ENCODE results near the gene XIRP2. TPM values are rescaled to one million over a fixed set of nuclear protein-coding genes. Genes with fewer than 3 reads are reported as not detected.
"Not testable (repeated sequence)": the region's sequence is repeated elsewhere in the genome, so short reads cannot be mapped to it uniquely, and the experiment has no call there.

Gene XIRP2
- polyA plus RNA-seq, 4 donors = 0.03 to 7.3 (median 0.74) TPM

GRCh38 chr2:167098931-167099330 lies 210.7 kb downstream of the XIRP2 start:
- FAIRE-seq; H3K4me3 ChIP-seq (ENCODE audit: low read depth in 1 of 3, low read length in 3 of 3); H3K9me3 ChIP-seq (ENCODE audit: control insufficient read depth in 2 of 2, insufficient read depth in 1 of 2, low read depth in 1 of 2, low read length in 1 of 2); H3K27me3 ChIP-seq (ENCODE audit: control insufficient read depth in 3 of 3, insufficient read depth in 3 of 3, low read length in 3 of 3); H3K27ac ChIP-seq (ENCODE audit: low read depth in 1 of 3, low read length in 2 of 3); H3K4me1 ChIP-seq (ENCODE audit: control insufficient read depth in 3 of 3, insufficient read depth in 2 of 3, low read depth in 1 of 3, low read length in 2 of 3); H3K36me3 ChIP-seq (ENCODE audit: control insufficient read depth in 3 of 3, insufficient read depth in 2 of 3, low read depth in 1 of 3, low read length in 3 of 3); DNase-seq: not testable (repeated sequence)
- 64 to 84% (median 82%) methylated on average over 3 of the region's 3 CpGs for WGBS, 3 donors

- WGBS, 3 donors = 47 to 63% (median 56%) methylated on average over 2 of the region's 2 CpGs
- no peaks in the 10 kb centered on the region for H3K27me3 ChIP-seq (ENCODE audit: control insufficient read depth in 3 of 3, insufficient read depth in 3 of 3, low read length in 3 of 3)
- no peak overlapping the region for H3K4me3 ChIP-seq (ENCODE audit: low read depth in 1 of 3, low read length in 3 of 3)
- H3K9me3 ChIP-seq (ENCODE audit: control insufficient read depth in 2 of 2, insufficient read depth in 1 of 2, low read depth in 1 of 2, low read length in 1 of 2) = peaks cover 0 to 9% of the 10 kb centered on the region in 2 donors
- DNase-seq = no peak
- no peak overlapping the region for H3K27ac ChIP-seq (ENCODE audit: low read depth in 1 of 3, low read length in 2 of 3)
- H3K36me3 ChIP-seq (ENCODE audit: control insufficient read depth in 3 of 3, insufficient read depth in 2 of 3, low read depth in 1 of 3, low read length in 3 of 3) = no peaks in the 10 kb centered on the region
- no peak for FAIRE-seq
- H3K4me1 ChIP-seq (ENCODE audit: control insufficient read depth in 3 of 3, insufficient read depth in 2 of 3, low read depth in 1 of 3, low read length in 2 of 3) = no peaks in the 10 kb centered on the region
These were observed 212.2 kb downstream of the XIRP2 start for GRCh38 chr2:167100506-167100905.

DNA sequence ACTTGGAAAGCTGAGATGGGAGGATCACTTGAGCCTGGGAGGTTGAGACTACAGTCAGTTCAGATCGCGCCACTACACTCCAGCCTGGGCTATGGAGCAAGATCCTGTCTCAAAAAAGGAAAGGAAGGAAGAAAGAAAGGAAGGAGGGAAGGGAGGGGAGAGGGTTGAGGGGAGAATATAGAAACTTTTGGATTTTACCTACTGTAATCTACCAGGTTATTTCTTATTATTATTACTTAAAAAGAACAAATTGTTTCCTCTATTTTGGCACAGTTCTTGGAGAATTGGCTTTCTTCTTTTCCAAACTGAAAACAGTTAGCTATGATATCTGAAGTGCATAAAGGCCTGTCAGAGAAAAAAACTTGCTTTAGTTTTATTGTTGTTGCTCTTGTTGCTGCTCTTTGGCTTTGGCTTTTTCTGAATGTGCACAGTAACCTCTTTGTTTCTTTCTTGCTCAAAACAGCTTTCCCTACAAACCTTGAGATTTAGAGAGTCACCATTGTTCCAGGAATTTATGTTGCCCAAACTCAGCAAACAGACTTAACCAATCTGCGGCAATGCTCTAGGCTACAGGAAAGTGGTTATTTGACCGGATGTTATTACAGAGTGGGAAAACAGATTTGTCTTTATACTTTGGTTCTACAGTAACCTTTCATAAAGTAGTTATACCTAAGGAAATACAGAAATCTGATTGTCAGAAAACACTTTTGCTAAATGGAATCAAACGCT lies 214.9 kb downstream of the XIRP2 start:
- WGBS, 3 donors = 71 to 81% (median 79%) methylated on average over 5 of the region's 5 CpGs
- no peak for FAIRE-seq
- H3K27ac ChIP-seq (ENCODE audit: low read depth in 1 of 3, low read length in 2 of 3) = no peak overlapping the region

DNA sequence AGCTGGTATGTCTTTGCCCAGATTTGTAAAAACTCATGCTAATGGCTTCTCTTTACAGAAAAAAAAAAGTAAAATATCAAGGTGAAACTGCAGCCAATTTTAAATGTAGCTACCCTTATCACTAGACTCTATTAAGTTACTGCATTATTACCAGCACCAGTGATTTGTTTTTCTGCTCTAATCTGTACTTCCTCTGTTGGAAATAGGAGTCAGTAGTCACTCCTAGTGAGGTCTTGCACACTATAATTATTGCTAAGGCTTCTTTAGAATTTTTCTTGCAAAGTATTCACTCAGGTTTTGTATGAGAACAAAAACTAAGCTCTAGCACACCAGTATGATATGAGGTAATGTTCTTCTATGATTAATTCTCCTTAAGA lies 215.5 kb downstream of the XIRP2 start:
- no peak for FAIRE-seq

More for the DNA sequence above, 214.9 kb downstream of the XIRP2 start:
- no peaks in the 10 kb centered on the region for H3K36me3 ChIP-seq (ENCODE audit: control insufficient read depth in 3 of 3, insufficient read depth in 2 of 3, low read depth in 1 of 3, low read length in 3 of 3)
- no peak for DNase-seq
- no peaks in the 10 kb centered on the region for H3K4me1 ChIP-seq (ENCODE audit: control insufficient read depth in 3 of 3, insufficient read depth in 2 of 3, low read depth in 1 of 3, low read length in 2 of 3)
- peaks cover 0 to 9% of the 10 kb centered on the region in 2 donors for H3K9me3 ChIP-seq (ENCODE audit: control insufficient read depth in 2 of 2, insufficient read depth in 1 of 2, low read depth in 1 of 2, low read length in 1 of 2)
- H3K27me3 ChIP-seq (ENCODE audit: control insufficient read depth in 3 of 3, insufficient read depth in 3 of 3, low read length in 3 of 3) = no peaks in the 10 kb centered on the region
- H3K4me3 ChIP-seq (ENCODE audit: low read depth in 1 of 3, low read length in 3 of 3) = no peak overlapping the region

GRCh38 chr2:167104691-167105090 lies 216.4 kb downstream of the XIRP2 start:
- no peaks in the 10 kb centered on the region for H3K36me3 ChIP-seq (ENCODE audit: control insufficient read depth in 3 of 3, insufficient read depth in 2 of 3, low read depth in 1 of 3, low read length in 3 of 3)
- no peak for FAIRE-seq
- H3K9me3 ChIP-seq (ENCODE audit: control insufficient read depth in 2 of 2, insufficient read depth in 1 of 2, low read depth in 1 of 2, low read length in 1 of 2) = no peaks in the 10 kb centered on the region
- DNase-seq = no peak
- no peaks in the 10 kb centered on the region for H3K4me1 ChIP-seq (ENCODE audit: control insufficient read depth in 3 of 3, insufficient read depth in 2 of 3, low read depth in 1 of 3, low read length in 2 of 3)
- H3K27me3 ChIP-seq (ENCODE audit: control insufficient read depth in 3 of 3, insufficient read depth in 3 of 3, low read length in 3 of 3) = no peaks in the 10 kb centered on the region
- no peak overlapping the region for H3K4me3 ChIP-seq (ENCODE audit: low read depth in 1 of 3, low read length in 3 of 3)
- WGBS, 3 donors = 68 to 79% (median 78%) methylated on average over 3 of the region's 3 CpGs
- no peak overlapping the region for H3K27ac ChIP-seq (ENCODE audit: low read depth in 1 of 3, low read length in 2 of 3)

More for the DNA sequence above, 215.5 kb downstream of the XIRP2 start:
- no peaks in the 10 kb centered on the region for H3K27me3 ChIP-seq (ENCODE audit: control insufficient read depth in 3 of 3, insufficient read depth in 3 of 3, low read length in 3 of 3)
- peaks cover 0 to 8% of the 10 kb centered on the region in 2 donors for H3K9me3 ChIP-seq (ENCODE audit: control insufficient read depth in 2 of 2, insufficient read depth in 1 of 2, low read depth in 1 of 2, low read length in 1 of 2)
- H3K36me3 ChIP-seq (ENCODE audit: control insufficient read depth in 3 of 3, insufficient read depth in 2 of 3, low read depth in 1 of 3, low read length in 3 of 3) = no peaks in the 10 kb centered on the region
- no peak overlapping the region for H3K27ac ChIP-seq (ENCODE audit: low read depth in 1 of 3, low read length in 2 of 3)
- no peaks in the 10 kb centered on the region for H3K4me1 ChIP-seq (ENCODE audit: control insufficient read depth in 3 of 3, insufficient read depth in 2 of 3, low read depth in 1 of 3, low read length in 2 of 3)
- no peak overlapping the region for H3K4me3 ChIP-seq (ENCODE audit: low read depth in 1 of 3, low read length in 3 of 3)
- no peak for DNase-seq

DNA sequence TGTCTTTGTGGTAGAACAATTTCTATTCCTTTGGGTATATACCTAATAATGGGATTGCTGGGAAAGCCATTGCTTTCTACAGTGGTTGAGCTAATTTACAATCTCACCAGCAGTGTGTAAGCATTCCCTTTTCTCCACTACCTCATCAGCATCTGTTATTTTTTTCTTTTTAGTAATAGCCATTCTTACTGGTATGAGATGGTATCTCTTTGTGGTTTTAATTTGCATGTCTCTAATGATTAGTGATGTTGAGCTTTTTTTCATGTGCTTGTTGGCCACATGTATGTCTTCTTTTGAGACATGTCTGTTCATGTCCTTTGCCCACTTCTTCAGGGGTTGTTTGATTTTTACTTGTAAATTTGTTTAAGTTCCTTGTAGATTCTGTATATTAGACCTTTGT lies 221.4 kb downstream of the XIRP2 start:
- FAIRE-seq; DNase-seq; H3K27ac ChIP-seq (ENCODE audit: low read depth in 1 of 3, low read length in 2 of 3); H3K36me3 ChIP-seq (ENCODE audit: control insufficient read depth in 3 of 3, insufficient read depth in 2 of 3, low read depth in 1 of 3, low read length in 3 of 3); H3K9me3 ChIP-seq (ENCODE audit: control insufficient read depth in 2 of 2, insufficient read depth in 1 of 2, low read depth in 1 of 2, low read length in 1 of 2); H3K27me3 ChIP-seq (ENCODE audit: control insufficient read depth in 3 of 3, insufficient read depth in 3 of 3, low read length in 3 of 3); H3K4me3 ChIP-seq (ENCODE audit: low read depth in 1 of 3, low read length in 3 of 3); H3K4me1 ChIP-seq (ENCODE audit: control insufficient read depth in 3 of 3, insufficient read depth in 2 of 3, low read depth in 1 of 3, low read length in 2 of 3): not testable (repeated sequence)

DNA sequence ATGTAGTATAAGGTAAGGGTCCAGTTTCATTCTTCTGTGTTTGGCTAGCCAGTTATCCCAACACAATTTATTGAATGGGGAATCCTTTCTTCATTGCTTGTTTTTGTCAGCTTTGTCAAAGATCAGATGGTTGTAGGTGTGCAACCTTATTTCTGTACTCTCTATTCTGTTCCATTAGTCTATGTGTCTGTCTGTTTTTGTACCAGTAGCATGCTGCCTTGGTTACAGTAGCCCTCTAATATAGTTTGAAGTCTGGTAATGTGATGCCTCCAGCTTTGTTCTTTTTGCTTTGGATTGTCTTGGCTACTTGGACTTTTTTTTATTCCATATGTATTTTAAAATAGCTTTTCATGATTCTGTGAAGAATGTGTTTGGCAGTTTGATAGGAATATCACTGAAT lies 222.1 kb downstream of the XIRP2 start:
- no peaks in the 10 kb centered on the region for H3K36me3 ChIP-seq (ENCODE audit: control insufficient read depth in 3 of 3, insufficient read depth in 2 of 3, low read depth in 1 of 3, low read length in 3 of 3)
- H3K4me3 ChIP-seq (ENCODE audit: low read depth in 1 of 3, low read length in 3 of 3) = no peak overlapping the region
- H3K4me1 ChIP-seq (ENCODE audit: control insufficient read depth in 3 of 3, insufficient read depth in 2 of 3, low read depth in 1 of 3, low read length in 2 of 3) = no peaks in the 10 kb centered on the region
- no peak for DNase-seq
- H3K27me3 ChIP-seq (ENCODE audit: control insufficient read depth in 3 of 3, insufficient read depth in 3 of 3, low read length in 3 of 3) = no peaks in the 10 kb centered on the region
- no peak overlapping the region for H3K27ac ChIP-seq (ENCODE audit: low read depth in 1 of 3, low read length in 2 of 3)
- FAIRE-seq = no peak
- H3K9me3 ChIP-seq (ENCODE audit: control insufficient read depth in 2 of 2, insufficient read depth in 1 of 2, low read depth in 1 of 2, low read length in 1 of 2) = no peaks in the 10 kb centered on the region

DNA sequence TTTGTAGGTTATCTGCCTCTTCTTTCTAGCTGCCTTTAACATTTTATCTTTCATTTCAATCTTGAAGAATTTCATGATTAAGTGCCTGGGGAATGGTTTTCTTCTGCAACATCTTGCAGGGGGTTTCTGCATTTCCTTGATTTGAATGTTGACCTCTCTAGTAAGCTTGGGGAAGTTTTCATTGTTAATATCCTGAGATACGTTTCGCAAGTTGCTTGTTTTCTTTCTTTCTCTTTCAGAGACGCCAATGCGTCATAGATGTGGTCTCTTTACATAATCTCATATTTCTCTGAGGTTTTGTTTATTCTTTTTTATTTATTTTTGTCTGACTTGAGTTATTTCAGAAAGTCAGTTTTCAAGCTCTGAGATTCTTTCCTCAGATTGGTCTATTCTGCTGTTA lies 225.7 kb downstream of the XIRP2 start:
- FAIRE-seq (no peak), DNase-seq (no peak)
- Histone ChIP-seq H3K27ac (ENCODE audit: low read depth in 1 of 3, low read length in 2 of 3) (no peak overlapping the region), H3K9me3 (ENCODE audit: control insufficient read depth in 2 of 2, insufficient read depth in 1 of 2, low read depth in 1 of 2, low read length in 1 of 2) (no peaks in the 10 kb centered on the region), H3K4me3 (ENCODE audit: low read depth in 1 of 3, low read length in 3 of 3) (no peak overlapping the region), H3K27me3 (ENCODE audit: control insufficient read depth in 3 of 3, insufficient read depth in 3 of 3, low read length in 3 of 3) (no peaks in the 10 kb centered on the region), H3K36me3 (ENCODE audit: control insufficient read depth in 3 of 3, insufficient read depth in 2 of 3, low read depth in 1 of 3, low read length in 3 of 3) (no peaks in the 10 kb centered on the region), H3K4me1 (ENCODE audit: control insufficient read depth in 3 of 3, insufficient read depth in 2 of 3, low read depth in 1 of 3, low read length in 2 of 3) (no peaks in the 10 kb centered on the region)
- 78 to 89% (median 83%) methylated on average over 4 of the region's 4 CpGs for WGBS, 3 donors

DNA sequence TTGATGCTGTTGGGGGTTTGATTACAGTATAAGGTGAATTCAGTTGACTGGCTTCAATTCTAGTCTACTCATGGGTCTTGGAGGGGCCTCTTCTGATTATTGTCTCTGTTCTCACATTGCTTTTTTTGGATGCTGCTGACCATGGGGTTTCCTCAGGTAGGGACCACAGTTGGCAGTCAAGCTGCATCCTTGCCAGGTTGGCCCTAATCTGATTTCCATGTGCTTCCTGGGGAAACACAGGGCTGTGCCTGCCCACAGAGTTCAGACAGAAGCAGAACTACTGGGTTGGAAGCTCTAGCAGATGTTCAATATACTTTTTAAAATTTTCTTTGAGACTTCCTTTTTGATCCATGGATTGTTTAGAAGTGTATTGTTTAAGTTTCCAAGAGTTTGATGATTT lies 227.3 kb downstream of the XIRP2 start:
- H3K4me1 ChIP-seq (ENCODE audit: control insufficient read depth in 3 of 3, insufficient read depth in 2 of 3, low read depth in 1 of 3, low read length in 2 of 3) = no peaks in the 10 kb centered on the region
- DNase-seq = no peak
- no peaks in the 10 kb centered on the region for H3K36me3 ChIP-seq (ENCODE audit: control insufficient read depth in 3 of 3, insufficient read depth in 2 of 3, low read depth in 1 of 3, low read length in 3 of 3)
- no peak for FAIRE-seq
- H3K27ac ChIP-seq (ENCODE audit: low read depth in 1 of 3, low read length in 2 of 3) = no peak overlapping the region
- no peaks in the 10 kb centered on the region for H3K27me3 ChIP-seq (ENCODE audit: control insufficient read depth in 3 of 3, insufficient read depth in 3 of 3, low read length in 3 of 3)
- H3K9me3 ChIP-seq (ENCODE audit: control insufficient read depth in 2 of 2, insufficient read depth in 1 of 2, low read depth in 1 of 2, low read length in 1 of 2) = no peaks in the 10 kb centered on the region
- no peak overlapping the region for H3K4me3 ChIP-seq (ENCODE audit: low read depth in 1 of 3, low read length in 3 of 3)

Data from small intestine (tissue), 7 donors.